ENCODE measurements around the gene ANKRD10.

Gene ANKRD10

GRCh38 chr13:110914331-110915056 is 375 bp downstream of the ANKRD10 start:
- peak; percentile 49 for DNase-seq (ENCODE audit: low spot score)

GRCh38 chr13:110914081-110914330 is 863 bp downstream of the ANKRD10 start:
- no peak for DNase-seq (ENCODE audit: low spot score)

DNA sequence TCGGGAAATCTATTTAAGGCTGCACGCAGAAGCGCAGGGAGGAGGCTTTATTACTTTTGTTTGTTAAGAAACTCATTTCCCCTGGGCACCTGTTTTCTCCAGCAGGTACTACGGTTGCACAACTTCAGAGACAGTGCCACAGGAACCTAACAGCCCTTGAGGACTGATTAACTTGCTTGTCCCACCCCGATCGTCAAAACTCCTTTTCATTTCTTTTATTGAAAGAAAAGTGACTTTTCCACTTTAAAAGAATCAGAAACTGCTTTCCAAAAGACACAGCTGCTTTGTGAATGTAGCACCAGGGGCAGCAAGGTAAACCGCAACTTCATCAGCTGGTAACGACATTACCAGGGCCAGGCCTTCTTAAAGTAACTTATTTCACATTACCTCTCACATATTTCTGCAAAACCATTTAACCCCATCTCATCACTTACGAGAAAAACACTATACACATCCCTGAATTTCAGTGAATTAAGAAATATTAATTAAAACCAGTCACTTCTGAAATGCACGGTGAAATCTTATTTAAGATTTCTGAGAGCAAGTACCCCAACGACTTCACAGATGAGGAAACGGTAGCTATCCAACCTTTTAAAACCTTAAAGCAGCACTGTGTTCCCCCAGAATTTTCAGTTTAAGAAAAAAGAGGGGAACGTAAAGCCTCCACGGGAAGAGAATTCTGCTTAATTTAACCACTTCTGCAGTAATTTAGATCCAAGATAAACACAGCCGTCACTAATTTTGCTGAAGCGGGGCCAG is 1.4 kb downstream of the ANKRD10 start:
- peak; percentile 34 for DNase-seq (ENCODE audit: low spot score)

GRCh38 chr13:110912651-110913051 is 2.2 kb downstream of the ANKRD10 start:
- no peak for DNase-seq (ENCODE audit: low spot score)

GRCh38 chr13:110911880-110912279 is 3.0 kb downstream of the ANKRD10 start:
- DNase-seq (ENCODE audit: low spot score), result no peak

DNA sequence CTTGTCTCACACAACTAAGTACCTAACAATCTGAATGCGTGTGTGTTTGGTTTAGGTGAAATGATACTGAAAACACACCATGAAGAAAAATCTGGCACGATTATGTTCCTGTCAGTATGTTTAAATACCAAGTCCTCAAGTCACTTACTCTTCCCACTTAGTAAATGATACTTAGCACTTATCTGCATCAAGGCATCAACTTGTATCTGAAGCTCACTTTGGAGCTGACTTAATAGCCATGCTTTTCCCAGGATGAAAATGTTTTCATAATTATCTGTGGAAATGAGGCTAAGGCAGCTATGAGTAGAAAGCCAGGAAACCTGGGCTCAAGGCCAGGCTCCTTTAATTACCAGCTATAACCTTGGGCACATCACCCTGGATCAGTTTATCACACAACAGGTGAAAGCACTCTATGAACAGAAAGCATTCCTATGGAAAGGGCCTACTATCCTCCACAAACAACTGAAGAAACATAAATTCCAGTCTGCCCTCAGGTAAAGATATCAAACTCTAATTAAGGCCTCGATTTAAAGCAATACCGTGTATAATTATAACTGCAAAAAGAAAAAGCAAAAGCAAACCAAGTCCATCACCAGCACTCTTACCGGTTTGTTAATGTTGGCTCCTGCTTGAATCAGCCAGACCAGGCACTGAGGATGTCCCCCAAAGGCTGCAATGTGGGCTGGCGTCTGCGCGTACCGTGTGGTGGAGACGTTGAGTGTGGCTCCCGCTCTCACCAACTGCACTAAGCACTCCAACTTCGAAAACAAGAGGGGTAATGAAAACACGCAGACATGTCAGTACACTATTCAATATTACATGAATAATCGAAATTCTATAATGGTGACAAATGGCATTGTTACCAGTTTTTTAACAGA is 4.6 kb downstream of the ANKRD10 start:
- no peak for DNase-seq (ENCODE audit: low spot score)

DNA sequence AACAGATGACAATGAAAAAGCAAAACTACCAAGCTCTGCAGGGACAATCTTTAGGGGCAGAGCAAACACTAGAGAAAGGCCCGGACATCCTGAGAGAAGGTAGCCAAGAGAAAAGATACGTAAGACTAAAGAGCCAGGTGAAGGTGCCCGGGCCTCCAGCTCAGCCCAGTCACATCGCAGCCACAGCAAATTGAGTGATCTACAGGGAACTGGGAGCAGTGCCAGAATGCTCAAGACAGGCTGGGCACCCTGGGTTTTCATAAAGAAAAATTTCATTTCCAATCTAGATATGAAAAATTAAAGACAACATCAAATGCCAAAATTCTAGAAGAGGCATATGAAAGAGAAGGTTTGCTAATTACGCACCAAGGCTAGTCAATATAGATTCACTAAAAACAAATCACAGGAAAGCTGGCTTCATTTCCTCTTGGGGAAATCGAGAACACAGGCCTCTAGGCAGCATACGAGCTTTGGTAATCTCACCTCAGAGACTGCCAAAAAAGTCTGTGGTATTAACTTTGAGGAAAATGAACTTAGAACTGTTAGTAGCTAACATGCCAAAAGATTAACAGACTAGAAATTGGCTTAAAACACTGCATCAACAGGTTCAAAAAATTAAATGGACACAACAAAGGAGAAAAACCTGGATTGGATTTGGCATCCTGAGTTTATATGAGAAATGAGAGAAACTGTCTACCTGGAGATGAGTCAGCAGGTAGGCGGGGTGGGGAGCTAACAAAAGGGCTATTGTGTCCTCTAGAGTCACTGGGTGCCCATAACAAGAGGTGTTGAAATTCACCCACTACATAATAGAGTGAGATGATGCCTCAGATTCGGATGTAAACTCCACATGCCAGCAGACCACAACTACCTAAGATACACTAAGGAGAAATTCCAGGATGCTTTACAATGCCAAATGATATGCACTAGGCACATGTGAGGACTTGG is 6.6 kb downstream of the ANKRD10 start:
- DNase-seq (ENCODE audit: low spot score), result peak; percentile 43

GRCh38 chr13:110907301-110907700 is 7.6 kb downstream of the ANKRD10 start:
- no peak for DNase-seq (ENCODE audit: low spot score)

GRCh38 chr13:110904748-110905147 is 10.1 kb downstream of the ANKRD10 start:
- no peak for DNase-seq (ENCODE audit: low spot score)

DNA sequence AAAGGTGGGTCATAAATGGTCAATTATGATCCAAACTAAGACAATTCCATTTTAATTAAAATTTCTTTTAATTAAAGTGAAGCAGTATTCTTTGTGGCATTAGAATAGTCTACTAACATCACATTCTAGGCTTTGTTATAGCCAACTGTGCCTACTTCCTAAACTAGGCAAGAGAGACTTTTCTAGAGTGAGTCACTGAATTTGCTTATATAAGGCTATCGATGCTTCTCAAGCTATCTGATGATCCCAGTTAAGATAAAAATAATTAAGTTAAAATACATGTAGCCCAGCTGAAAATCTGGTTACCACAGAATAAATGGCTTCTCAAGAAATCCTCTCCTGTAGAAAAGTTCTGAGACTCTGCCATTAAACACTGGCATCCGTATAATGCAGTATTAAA is 12.5 kb downstream of the ANKRD10 start:
- DNase-seq (ENCODE audit: low spot score), result no peak

- no peak for DNase-seq (ENCODE audit: low spot score)
Observed at GRCh38 chr13:110897521-110897920, 17.3 kb downstream of the ANKRD10 start.

DNA sequence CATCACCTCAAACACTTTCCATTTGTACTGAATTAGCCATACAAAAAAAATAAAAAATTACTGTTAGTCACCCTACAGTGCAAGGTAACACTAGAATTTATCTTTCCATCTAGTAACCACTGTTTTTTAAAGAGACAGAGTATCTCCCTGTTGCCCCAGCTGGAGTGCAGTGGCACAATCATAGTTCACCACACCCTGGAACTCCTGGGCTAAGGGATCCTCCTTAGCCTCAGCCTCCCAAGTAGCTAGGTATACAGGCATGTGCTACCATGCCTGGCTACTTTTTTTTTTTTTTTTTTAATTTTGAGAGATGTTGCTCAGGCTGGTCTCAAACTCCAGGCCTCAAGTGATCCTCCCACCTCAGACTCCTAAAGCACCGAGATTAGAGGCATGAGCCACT is 17.9 kb downstream of the ANKRD10 start:
- no peak for DNase-seq (ENCODE audit: low spot score)

- no peak for DNase-seq (ENCODE audit: low spot score)
Observed at GRCh38 chr13:110894086-110894485, 20.8 kb downstream of the ANKRD10 start.

- DNase-seq (ENCODE audit: low spot score), result no peak
Observed at GRCh38 chr13:110893571-110893970, 21.3 kb downstream of the ANKRD10 start.

GRCh38 chr13:110890279-110891165 is 24.3 kb downstream of the ANKRD10 start:
- no peak for DNase-seq (ENCODE audit: low spot score)

GRCh38 chr13:110888390-110888789 is 26.5 kb downstream of the ANKRD10 start:
- DNase-seq (ENCODE audit: low spot score), result no peak

DNA sequence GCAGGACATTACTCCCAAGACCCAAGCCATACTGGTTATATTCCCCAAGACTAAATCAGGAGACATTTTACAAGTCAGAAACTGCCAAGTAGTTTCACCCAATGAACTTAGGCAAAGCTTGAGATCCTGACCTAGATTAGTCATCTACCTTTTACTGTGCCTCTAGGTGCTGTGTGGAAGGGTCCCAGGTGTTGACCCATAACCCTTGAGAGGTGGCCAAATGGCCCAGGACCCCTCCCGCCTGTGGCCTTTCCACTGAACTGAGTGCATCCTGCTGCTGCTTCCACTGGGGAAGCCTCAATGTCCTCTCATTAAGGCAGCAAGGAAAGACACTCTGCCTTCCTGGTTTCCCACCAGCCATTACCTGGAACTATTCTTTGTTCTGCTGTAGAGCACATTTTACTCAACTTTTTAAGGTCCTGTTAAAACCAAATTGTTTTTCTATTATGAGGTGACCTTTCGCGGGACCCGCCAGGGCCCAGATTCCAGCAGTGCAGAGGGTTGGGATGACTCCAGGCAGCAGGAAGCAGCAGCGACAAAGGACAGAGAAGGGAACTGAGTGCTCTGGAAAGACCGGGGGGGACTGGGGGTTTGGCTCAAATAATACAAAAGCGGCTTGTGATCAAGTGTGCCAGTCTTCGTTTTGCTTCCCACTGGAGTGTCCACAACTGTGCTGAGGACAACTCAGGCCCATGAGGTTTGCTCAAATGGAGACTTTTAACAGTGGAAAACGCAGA is 27.1 kb downstream of the ANKRD10 start:
- no peak for DNase-seq (ENCODE audit: low spot score)

- no peak for DNase-seq (ENCODE audit: low spot score)
Observed at GRCh38 chr13:110886870-110887596, 27.8 kb downstream of the ANKRD10 start.
